NT2/D1 (cell line): ENCODE results near the gene FKRP.

Experiments
- SUZ12 ChIP-seq: IDR thresholded peaks from 2 replicates; pipeline ENCODE4 v1.6.1; 2011; ENCODE audit not compliant: insufficient read length, insufficient read depth; ENCODE audit errors: extremely low read depth
- YY1 ChIP-seq: IDR thresholded peaks from 2 replicates; pipeline ENCODE4 v1.6.1; 2011; ENCODE audit not compliant: insufficient read length, insufficient read depth
- ZNF274 ChIP-seq: IDR thresholded peaks from 2 replicates; pipeline ENCODE4 v1.6.1; 2011; ENCODE audit warnings: mild to moderate bottlenecking, low read depth, low read length

DNA sequence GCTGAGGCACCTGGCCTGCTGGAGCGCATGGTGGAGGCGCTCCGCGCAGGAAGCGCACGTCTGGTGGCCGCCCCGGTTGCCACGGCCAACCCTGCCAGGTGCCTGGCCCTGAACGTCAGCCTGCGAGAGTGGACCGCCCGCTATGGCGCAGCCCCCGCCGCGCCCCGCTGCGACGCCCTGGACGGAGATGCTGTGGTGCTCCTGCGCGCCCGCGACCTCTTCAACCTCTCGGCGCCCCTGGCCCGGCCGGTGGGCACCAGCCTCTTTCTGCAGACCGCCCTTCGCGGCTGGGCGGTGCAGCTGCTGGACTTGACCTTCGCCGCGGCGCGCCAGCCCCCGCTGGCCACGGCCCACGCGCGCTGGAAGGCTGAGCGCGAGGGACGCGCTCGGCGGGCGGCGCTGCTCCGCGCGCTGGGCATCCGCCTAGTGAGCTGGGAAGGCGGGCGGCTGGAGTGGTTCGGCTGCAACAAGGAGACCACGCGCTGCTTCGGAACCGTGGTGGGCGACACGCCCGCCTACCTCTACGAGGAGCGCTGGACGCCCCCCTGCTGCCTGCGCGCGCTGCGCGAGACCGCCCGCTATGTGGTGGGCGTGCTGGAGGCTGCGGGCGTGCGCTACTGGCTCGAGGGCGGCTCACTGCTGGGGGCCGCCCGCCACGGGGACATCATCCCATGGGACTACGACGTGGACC lies 10.1 kb downstream of the FKRP start:
- no peak for TF ChIP-seq YY1
- no peak for TF ChIP-seq ZNF274
- TF ChIP-seq SUZ12 = no peak
